Fibroblast of lung (primary cell): ENCODE data around the gene SCAF1. TPM values are rescaled to one million over a fixed set of nuclear protein-coding genes. Genes with fewer than 3 reads are reported as not detected.
"Not testable (repeated sequence)": the region's sequence is repeated elsewhere in the genome, so short reads cannot be mapped to it uniquely, and the experiment has no call there.

Experiments used
- DNase-seq, 2 donors: peaks; one replicate each; pipeline versions ENCODE4 v3.0.0 to v3.0.0-alpha.2; 2010; ENCODE audit warnings: low read depth in 2 of 2
- H2AFZ ChIP-seq: 2 replicates; pipeline ENCODE4 v1.5.1; 2012; ENCODE audit warnings: low read length, control low read depth, inconsistent platforms
- H3K27ac ChIP-seq: 2 replicates; pipeline ENCODE4 v1.5.1; 2011; ENCODE audit warnings: low read length, control low read depth; ENCODE audit not compliant: insufficient read depth
- H3K27me3 ChIP-seq: 2 replicates; pipeline ENCODE4 v1.5.1; 2011; ENCODE audit warnings: mild to moderate bottlenecking, low read length; ENCODE audit not compliant: control insufficient read depth, insufficient read depth
- H3K36me3 ChIP-seq: 2 replicates; pipeline ENCODE4 v1.5.1; 2011; ENCODE audit warnings: low read length; ENCODE audit not compliant: control insufficient read depth, insufficient read depth
- H3K4me1 ChIP-seq: 2 replicates; pipeline ENCODE4 v1.5.1; 2011; ENCODE audit warnings: low read length; ENCODE audit not compliant: control insufficient read depth, insufficient read depth; ENCODE audit errors: extremely low read depth
- H3K4me2 ChIP-seq: 2 replicates; pipeline ENCODE4 v1.5.1; 2011; ENCODE audit warnings: low read length, control low read depth; ENCODE audit not compliant: insufficient read depth; ENCODE audit errors: extremely low read depth
- H3K4me3 ChIP-seq, 4 experiments: fragments of 200-600 bp in 1 of 4; sonication (generic) in 1 of 4; replicated peaks in 1 of 4; 2 replicates each; pipeline ENCODE4 v1.5.1; 2011 to 2016; ENCODE audit warnings: low read length in 4 of 4, low read depth in 3 of 4, mild to moderate bottlenecking in 3 of 4, control low read depth in 2 of 4, inconsistent platforms in 1 of 4, mixed read lengths in 1 of 4; ENCODE audit not compliant: insufficient read depth in 1 of 4; ENCODE audit errors: control extremely low read depth in 1 of 4
- H3K79me2 ChIP-seq: 2 replicates; pipeline ENCODE4 v1.5.1; 2012; ENCODE audit warnings: mild to moderate bottlenecking, low read length, inconsistent platforms; ENCODE audit not compliant: control insufficient read depth, insufficient read depth
- H3K9ac ChIP-seq: 2 replicates; pipeline ENCODE4 v1.5.1; 2011; ENCODE audit warnings: mild to moderate bottlenecking, low read length, control low read depth; ENCODE audit not compliant: insufficient read depth
- H3K9me3 ChIP-seq: 2 replicates; pipeline ENCODE4 v1.5.1; 2012; ENCODE audit warnings: low read depth, low read length; ENCODE audit not compliant: control insufficient read depth, insufficient read depth
- H4K20me1 ChIP-seq: 2 replicates; pipeline ENCODE4 v1.5.1; 2011; ENCODE audit warnings: low read length; ENCODE audit not compliant: control insufficient read depth, insufficient read depth; ENCODE audit errors: extremely low read depth
- EZH2 ChIP-seq: IDR thresholded peaks from 2 replicates; pipeline ENCODE4 v1.5.1; 2012; ENCODE audit warnings: low read length, control low read depth, mild to moderate bottlenecking; ENCODE audit errors: missing control alignments
- polyA plus RNA-seq, 2 donors: library from polyadenylated mRNA; depleted of rRNA in 1 of 2; stranded (reverse) in 1 of 2; unstranded in 1 of 2; fragments of >200 nt; gene quantifications; 2 replicates each; pipeline ENCODE4 v1.2.1, GENCODE V29; 2011 to 2012; ENCODE audit warnings: missing spikeins in 1 of 2
- total RNA-seq: library from RNA; depleted of rRNA; stranded (reverse); fragments of >200 nt; gene quantifications from 2 replicates; pipeline ENCODE4 v1.2.1, GENCODE V29; 2014
- TF ChIP-seq, protein P1 (sequence below), 2 donors: IDR thresholded peaks in 1 of 2; conservative IDR thresholded peaks in 1 of 2; 1 replicate in 1 of 2; 2 replicates in 1 of 2; pipeline ENCODE4 v1.5.1; 2011 to 2012; ENCODE audit warnings: low read length in 2 of 2, control low read depth in 1 of 2, inconsistent platforms in 1 of 2, low read depth in 1 of 2, mild to moderate bottlenecking in 1 of 2

The SCAF1 gene
- total and polyA plus RNA-seq, 2 donors (not counting 1 experiment from before 2014, with no cell fraction given) = 8.7 to 11.9 TPM

DNA sequence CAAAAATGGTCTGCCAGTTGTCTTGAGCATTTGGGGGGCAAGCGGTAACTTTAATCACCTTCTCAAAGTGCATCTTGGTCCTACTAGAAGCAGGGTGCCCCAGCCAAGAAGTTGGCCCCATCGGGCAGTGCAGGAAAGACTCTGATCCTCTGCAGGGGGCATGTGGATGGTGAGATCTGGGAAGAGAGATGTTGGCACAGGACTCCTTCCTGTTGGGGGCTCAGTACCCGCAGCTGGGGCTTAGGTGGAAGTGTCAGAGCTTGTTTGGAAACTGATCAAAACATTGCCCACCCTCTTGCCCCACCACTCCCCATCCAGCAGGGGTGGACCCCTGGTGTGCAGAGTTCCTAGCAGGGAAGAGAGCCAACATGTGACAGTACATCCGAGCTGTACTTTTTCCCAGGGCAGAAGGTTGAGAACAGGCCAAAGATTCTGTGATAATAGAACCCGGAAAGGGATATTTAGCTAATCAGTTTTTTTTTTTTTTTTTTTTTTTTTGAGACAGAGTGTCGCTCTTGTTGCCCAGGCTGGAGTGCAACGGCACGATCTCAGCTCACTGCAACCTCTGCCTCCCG is 10.9 kb upstream of the SCAF1 start:
- DNase-seq = no peak
- Histone ChIP-seq H3K27ac (no peak overlapping the region), H3K79me2 (no peaks in the 10 kb centered on the region), H3K4me1 (no peaks in the 10 kb centered on the region), H2AFZ (no peak overlapping the region), H3K4me3 (no peak overlapping the region), H3K9ac (no peak overlapping the region), H3K9me3 (no peaks in the 10 kb centered on the region), H3K4me2 (no peak overlapping the region), H4K20me1 (no peaks in the 10 kb centered on the region), H3K27me3 (no peaks in the 10 kb centered on the region), H3K36me3 (peaks cover 2% of the 10 kb centered on the region)
- no peak for TF ChIP-seq EZH2
- TF ChIP-seq, protein P1, sequence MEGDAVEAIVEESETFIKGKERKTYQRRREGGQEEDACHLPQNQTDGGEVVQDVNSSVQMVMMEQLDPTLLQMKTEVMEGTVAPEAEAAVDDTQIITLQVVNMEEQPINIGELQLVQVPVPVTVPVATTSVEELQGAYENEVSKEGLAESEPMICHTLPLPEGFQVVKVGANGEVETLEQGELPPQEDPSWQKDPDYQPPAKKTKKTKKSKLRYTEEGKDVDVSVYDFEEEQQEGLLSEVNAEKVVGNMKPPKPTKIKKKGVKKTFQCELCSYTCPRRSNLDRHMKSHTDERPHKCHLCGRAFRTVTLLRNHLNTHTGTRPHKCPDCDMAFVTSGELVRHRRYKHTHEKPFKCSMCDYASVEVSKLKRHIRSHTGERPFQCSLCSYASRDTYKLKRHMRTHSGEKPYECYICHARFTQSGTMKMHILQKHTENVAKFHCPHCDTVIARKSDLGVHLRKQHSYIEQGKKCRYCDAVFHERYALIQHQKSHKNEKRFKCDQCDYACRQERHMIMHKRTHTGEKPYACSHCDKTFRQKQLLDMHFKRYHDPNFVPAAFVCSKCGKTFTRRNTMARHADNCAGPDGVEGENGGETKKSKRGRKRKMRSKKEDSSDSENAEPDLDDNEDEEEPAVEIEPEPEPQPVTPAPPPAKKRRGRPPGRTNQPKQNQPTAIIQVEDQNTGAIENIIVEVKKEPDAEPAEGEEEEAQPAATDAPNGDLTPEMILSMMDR (conservative IDR thresholded peaks at IDR 0.05 in 1 of 2, IDR thresholded peaks at IDR 0.05 in 1 of 2; ENCODE audit: low read depth in 1 of 2, low read length in 2 of 2) = no peak

DNA sequence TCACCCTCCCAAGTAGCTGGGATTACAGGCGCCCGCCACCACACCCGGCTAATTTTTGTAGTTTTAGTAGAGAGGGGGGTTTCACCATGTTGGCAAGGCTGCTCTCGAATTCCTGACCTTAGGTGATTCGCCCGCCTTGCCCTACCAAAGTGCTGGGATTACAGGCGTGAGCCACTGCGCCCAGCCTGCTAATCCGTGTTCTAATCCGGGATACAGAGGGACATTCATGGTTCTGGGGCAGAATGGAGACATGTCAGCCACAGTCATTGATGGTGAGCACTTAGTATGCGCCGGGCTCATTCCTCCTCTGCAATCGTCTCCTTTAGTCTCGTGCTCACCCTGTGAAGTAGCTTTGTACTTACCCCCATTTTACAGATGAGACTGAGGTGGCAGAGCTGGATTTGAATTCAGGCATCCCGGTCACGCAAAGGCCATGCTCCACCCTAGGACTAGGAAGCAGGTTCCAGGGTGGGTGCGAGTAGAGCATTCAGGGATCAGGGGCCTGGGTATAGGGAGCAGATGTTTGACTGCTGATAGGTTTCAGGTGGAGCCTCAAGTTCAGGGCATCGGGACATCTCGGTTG is 10.3 kb upstream of the SCAF1 start:
- H3K27me3 ChIP-seq = no peaks in the 10 kb centered on the region
- H4K20me1 ChIP-seq = no peaks in the 10 kb centered on the region
- no peak overlapping the region for H3K4me3 ChIP-seq
- H3K4me2 ChIP-seq = no peak overlapping the region
- no peak for TF ChIP-seq EZH2
- TF ChIP-seq, protein P1 (conservative IDR thresholded peaks at IDR 0.05 in 1 of 2, IDR thresholded peaks at IDR 0.05 in 1 of 2; ENCODE audit: low read depth in 1 of 2, low read length in 2 of 2) = no peak
- H3K27ac ChIP-seq = no peak overlapping the region
- no peak overlapping the region for H3K9ac ChIP-seq
- peaks cover 2% of the 10 kb centered on the region for H3K36me3 ChIP-seq
- no peaks in the 10 kb centered on the region for H3K9me3 ChIP-seq
- no peaks in the 10 kb centered on the region for H3K4me1 ChIP-seq
- no peak for DNase-seq
- no peak overlapping the region for H2AFZ ChIP-seq
- H3K79me2 ChIP-seq = no peaks in the 10 kb centered on the region

DNA sequence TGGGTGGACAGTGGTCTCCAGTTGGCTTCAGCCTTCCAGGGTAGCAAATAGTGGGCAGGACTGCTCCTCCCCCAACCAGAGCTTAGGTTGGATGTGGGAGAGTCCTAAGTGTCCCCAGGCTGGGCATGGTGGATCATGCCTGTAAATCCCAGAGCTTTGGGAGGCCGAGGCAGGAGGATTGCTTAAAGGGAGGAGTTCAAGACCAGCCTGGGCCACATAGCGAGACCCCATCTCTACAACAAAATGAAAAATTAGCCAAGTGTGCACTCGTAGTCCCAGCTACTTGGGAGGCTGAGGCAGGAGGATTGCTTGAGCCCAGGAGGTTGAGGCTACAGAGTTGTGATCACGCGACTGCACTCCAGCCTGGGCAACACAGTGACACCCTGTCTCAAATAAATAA is 9.4 kb upstream of the SCAF1 start:
- H3K27me3 ChIP-seq = no peaks in the 10 kb centered on the region
- H3K27ac ChIP-seq = no peak overlapping the region
- no peak for DNase-seq
- no peak overlapping the region for H3K9ac ChIP-seq
- no peak overlapping the region for H2AFZ ChIP-seq
- H3K4me2 ChIP-seq = no peak overlapping the region
- H3K79me2 ChIP-seq = no peaks in the 10 kb centered on the region
- no peaks in the 10 kb centered on the region for H3K4me1 ChIP-seq
- H4K20me1 ChIP-seq = no peaks in the 10 kb centered on the region
- H3K36me3 ChIP-seq = peaks cover 2% of the 10 kb centered on the region
- no peaks in the 10 kb centered on the region for H3K9me3 ChIP-seq
- no peak overlapping the region for H3K4me3 ChIP-seq
- TF ChIP-seq, protein P1 (conservative IDR thresholded peaks at IDR 0.05 in 1 of 2, IDR thresholded peaks at IDR 0.05 in 1 of 2; ENCODE audit: low read depth in 1 of 2, low read length in 2 of 2) = no peak
- TF ChIP-seq EZH2 = no peak

DNA sequence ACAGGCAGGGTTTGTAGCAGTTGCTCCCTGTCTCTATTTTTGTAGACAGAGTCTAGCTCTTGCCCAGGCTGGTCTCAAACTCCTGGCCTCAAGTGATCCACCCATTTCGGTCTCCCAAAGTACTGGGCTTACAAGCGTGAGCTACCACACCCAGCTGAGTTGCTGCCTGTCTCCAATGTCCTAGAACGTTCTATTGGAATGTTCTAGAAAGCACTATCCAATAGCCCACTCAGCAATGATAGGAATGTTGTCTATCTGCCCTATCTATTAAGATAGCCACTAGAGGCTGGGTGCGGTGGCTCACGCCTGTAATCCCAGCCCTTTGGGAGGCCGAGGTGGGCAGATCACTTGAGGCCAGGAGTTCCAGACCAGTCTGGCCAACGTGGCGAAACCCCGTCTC is 8.7 kb upstream of the SCAF1 start:
- H3K9ac ChIP-seq = not testable (repeated sequence)
- peak in 1 of 2 donors; percentile 44 for DNase-seq

More for the DNA sequence above, 8.7 kb upstream of the SCAF1 start:
- H3K79me2 ChIP-seq, H3K4me1 ChIP-seq, H3K27ac ChIP-seq, H3K4me2 ChIP-seq, H3K36me3 ChIP-seq, H3K4me3 ChIP-seq, H3K27me3 ChIP-seq, H4K20me1 ChIP-seq, H2AFZ ChIP-seq, H3K9me3 ChIP-seq: not testable (repeated sequence)
